HG02759 (cell line): ENCODE measurements around the gene TENT5A.
"Not testable (repeated sequence)": the region's sequence is repeated elsewhere in the genome, so short reads cannot be mapped to it uniquely, and the experiment has no call there.

Source experiments
- ATAC-seq: cut with Tn5 transposase; IDR thresholded peaks from one replicate; pipeline ENCODE4 v1.9.1; 2021; ENCODE audit warnings: mild to moderate bottlenecking, moderate library complexity; ENCODE audit not compliant: unreplicated experiment

Gene TENT5A

GRCh38 chr6:81751388-81752083 is 945 bp downstream of the TENT5A start:
- peak; percentile 3 for ATAC-seq

- no peak for ATAC-seq
Measured at GRCh38 chr6:81750681-81751387, 1.6 kb downstream of the TENT5A start.

DNA sequence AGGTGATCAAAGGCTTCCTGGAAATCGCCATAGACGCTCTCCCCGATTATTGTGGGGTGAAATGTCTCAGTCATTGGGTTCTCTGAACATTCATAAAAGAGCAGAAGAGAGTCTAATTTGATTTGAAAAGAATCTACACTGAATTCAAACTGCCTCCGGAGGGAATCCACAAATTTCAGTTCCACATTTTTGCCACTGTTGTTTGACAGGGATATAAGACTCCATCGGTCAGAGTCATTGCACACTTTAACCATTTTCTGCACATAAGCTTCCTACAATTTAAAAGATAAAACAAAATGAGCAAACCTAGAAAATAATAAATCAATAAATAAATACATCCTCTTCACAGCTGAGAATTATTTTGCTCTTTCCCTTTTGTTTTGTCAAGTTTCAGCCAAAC is 2.3 kb downstream of the TENT5A start:
- no peak for ATAC-seq

DNA sequence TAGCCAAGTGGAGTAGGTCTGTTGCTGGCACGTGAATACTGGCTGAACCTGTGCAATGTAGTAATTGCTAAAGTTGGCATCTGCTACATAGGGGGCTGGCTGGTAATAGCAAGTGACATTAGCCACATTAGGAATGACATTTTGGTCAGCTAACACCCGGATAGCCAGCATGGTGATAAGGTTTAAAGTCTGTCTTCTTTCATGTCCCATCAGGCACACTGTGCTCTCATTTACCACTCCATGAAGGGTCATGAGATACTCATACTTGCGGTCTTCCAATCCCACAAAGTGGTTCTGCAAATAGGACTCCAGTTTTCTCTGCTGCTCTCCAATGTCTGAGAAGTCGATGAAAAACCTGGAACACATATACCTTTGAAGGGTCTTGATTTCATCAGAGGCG is 2.8 kb downstream of the TENT5A start:
- no peak for ATAC-seq

DNA sequence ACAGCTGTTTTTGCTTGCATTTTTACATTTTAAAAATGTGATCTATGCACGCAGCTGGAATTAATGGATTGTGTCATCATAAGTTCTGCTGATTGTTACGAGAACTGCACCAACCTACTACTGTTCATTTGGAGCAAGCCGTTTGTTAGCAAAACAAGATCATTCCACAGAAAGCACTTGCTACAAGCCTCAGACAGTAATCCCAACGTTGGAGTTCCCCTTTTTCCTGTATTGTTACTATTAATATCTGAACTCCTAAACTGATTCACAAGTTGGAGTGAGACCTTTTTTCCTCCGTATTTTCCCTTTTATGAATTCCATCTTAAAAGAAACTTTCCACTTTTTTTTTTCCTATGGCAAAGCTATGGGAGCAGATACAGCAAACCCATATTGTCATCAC is 3.5 kb downstream of the TENT5A start:
- no peak for ATAC-seq

- no peak for ATAC-seq
Measured at GRCh38 chr6:81747327-81747726, 5.2 kb downstream of the TENT5A start.

DNA sequence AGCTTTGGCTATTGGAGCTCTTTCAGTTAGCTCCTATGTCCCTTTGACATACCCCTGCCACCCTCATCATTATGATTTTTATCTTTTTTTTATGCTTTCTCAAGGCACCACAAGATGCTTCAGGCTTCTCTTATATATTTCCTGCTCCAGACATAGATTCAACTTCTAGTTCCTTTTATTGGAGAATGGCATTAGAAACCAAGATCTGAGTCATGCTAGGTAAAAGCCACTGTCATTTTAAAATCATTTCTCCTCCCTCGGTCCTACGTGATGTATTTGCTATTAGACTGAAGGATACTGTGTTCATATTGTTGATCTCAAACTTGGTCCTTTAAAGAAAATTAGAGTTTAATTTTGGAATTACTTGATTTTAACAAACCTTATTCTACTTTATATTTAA is 8.3 kb downstream of the TENT5A start:
- no peak for ATAC-seq

GRCh38 chr6:81743649-81744048 is 8.8 kb downstream of the TENT5A start:
- no peak for ATAC-seq

DNA sequence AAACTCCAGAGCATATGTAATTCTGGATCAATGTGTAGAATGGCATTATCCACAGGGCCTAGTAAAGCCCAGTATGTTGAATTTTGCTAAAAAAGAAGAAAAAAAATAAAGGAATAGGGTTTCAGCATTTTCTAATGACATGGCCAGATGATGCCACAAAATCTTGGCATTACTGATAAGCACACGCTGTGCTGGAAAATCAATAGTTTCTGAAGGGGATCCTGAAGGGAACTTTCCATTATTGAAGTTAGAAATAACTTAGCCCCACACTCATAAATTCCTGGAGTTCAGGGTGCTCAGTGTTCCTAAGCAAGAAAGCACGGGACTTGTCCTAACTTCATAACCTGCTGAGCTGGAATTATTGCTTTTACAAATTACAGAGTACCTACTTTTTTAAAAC is 10.8 kb downstream of the TENT5A start:
- no peak for ATAC-seq

GRCh38 chr6:81740591-81740990 is 11.9 kb downstream of the TENT5A start:
- not testable (repeated sequence) for ATAC-seq

DNA sequence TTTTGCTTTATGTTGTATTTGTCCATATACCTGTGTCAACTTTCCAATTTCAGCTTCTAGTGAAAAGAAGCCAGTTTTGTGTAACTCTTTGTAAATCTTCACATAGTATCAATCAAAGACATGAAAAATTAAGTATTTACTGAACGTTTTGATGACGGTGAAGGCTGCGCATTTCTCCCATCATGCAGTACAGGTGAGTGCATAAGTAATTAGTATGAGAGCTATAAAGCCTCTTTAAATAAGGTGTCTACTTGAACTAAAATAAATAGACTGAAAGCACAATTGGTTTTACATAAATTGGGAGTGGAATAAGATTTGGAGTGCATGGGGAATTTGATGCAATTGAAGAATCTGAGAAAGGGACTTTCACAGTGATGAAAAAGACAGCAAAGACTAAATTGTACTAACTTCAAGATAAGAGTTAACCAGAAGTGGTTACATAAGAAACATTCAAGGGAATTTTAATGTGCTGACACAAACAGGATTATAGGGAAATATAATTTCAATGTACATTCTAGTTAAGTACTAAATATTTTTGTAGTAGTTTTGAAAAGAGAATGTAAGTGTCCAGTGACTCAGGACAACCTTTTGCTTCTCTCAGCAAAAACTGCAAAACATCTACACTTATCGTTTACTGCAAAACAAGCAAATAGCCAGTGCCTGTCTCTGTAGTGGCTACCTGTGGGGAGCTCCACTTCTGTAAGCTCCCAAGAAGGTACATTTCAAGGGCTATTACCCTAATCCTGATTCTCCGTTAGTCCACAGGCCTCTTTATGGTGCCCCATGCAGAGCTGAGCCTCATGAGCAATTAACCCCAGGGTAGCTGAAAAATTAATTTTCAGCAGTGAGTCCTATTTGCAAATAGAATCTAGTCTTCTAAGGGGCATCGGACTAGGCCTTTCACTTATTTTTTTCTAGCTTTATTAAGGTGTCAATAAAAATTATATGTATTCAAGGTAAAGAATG is 13.0 kb downstream of the TENT5A start:
- no peak for ATAC-seq

GRCh38 chr6:81736428-81736827 is 16.1 kb downstream of the TENT5A start:
- ATAC-seq = no peak

DNA sequence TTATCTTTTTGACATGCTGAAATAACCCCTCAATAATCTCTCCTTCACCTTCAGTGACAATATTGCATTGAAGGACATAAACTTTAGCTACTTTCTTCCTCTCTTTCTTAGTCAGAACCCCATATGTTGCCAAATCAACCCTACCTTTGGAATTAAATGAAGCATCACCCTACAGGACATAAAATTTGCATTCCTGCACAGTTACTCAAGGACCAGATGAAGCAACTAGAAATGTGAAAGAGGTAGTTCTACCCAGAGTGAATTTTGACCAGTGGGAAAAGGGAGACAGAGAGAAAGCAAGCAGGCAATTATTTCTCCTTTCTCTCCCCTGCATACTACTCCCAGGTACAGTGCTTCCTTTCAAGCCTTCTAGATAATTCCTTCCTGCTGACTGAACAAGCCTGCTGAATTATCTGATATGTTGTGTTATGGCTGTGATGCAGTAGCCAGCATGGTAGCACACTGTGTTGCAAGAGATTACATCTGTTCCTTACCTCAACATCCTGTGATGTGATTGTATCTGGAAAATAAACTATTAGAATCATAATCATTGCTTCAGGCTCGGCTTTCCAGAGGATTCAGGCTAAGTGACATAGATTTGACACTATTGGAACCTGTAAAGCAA is 16.6 kb downstream of the TENT5A start:
- ATAC-seq = no peak

GRCh38 chr6:81734500-81735150 is 17.9 kb downstream of the TENT5A start:
- no peak for ATAC-seq

DNA sequence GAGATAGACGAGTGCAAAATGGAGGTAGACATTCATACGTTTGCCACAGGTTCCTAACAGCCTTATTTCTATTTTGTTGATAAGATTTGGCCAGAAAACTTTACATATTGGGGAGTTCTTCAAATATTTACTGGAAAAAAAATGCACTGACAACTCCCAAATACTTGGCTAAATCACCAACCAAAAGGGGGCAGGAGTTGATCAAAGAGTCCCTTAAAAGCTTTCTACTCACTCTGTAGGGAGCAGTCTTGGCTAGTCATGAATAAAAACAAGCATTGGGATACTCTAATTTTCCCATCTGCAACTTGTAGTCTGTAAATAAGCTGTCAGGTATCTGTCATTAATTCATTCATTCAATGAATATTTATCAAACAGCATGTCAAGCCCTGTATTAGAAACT is 18.4 kb downstream of the TENT5A start:
- no peak for ATAC-seq

- no peak for ATAC-seq
Measured at GRCh38 chr6:81731814-81732213, 20.7 kb downstream of the TENT5A start.

- no peak for ATAC-seq
Measured at GRCh38 chr6:81727876-81728517, 24.5 kb downstream of the TENT5A start.

GRCh38 chr6:81725127-81725526 is 27.4 kb downstream of the TENT5A start:
- no peak for ATAC-seq

GRCh38 chr6:81722506-81723223 is 29.8 kb downstream of the TENT5A start:
- no peak for ATAC-seq
